Stimulated activated CD4-positive, alpha-beta T cell treated with anti-CD3 and anti-CD28 coated beads, Interleukin-12 subunit alpha, Interleukin-12 subunit beta, amount 100 ng/mL, for 24 hours (primary cell): ENCODE data around the gene SRRT.
"Not testable (repeated sequence)": the region's sequence is repeated elsewhere in the genome, so short reads cannot be mapped to it uniquely, and the experiment has no call there.

ENCODE experiments used
- DNase-seq, 2 experiments: peaks; one replicate each; pipeline ENCODE4 v3.0.0-alpha.2; 2020; ENCODE audit warnings: low read depth in 2 of 2

Gene SRRT

DNA sequence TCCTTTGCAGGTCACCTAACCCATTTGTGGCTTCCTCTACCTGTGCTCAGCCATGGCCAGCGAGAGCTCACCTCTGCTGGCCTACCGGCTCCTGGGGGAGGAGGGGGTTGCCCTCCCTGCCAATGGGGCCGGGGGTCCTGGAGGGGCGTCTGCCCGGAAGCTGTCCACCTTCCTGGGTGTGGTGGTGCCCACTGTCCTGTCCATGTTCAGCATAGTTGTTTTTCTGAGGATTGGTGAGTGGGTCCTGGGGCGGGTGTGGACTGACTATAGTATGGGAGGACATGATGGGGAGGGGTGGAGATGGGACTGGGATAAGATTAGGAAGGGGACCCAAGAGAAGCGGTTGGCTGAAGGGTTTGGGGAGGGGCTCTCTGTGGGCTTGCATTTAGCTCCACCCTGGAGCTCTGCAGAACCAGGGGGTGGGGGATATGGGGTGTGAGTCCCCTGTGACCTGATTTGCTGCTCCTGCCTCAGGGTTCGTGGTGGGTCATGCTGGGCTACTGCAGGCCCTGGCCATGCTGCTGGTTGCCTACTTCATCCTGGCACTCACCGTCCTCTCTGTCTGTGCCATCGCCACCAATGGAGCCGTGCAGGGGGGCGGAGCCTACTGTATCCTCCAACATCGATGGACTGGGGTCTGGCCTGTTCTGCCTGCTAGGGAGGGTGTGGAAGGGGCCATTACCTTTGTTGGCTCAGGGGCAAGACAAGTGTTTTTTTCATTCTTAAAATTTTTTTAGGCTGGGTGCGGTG, 20.6 kb upstream of the SRRT start:
- no peak for DNase-seq

DNA sequence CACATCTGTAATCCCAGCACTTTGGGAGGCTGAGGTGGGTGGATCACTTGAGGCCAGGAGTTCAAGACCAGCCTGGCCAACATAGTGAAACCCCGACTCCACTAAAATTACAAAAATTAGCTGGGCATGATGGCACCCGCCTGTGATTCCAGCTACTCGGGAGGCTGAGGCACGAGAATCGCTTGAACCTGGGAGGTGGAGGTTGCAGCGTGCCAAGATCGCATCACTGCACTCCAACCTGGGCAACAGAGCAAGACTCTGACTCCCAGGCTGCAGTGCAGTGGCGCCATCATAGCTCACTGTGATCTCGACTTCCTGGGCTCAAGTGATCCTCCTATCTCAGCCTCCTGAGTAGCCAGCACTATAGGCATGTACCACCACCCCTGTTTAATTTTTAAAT, 20.0 kb upstream of the SRRT start:
- DNase-seq = not testable (repeated sequence)

DNA sequence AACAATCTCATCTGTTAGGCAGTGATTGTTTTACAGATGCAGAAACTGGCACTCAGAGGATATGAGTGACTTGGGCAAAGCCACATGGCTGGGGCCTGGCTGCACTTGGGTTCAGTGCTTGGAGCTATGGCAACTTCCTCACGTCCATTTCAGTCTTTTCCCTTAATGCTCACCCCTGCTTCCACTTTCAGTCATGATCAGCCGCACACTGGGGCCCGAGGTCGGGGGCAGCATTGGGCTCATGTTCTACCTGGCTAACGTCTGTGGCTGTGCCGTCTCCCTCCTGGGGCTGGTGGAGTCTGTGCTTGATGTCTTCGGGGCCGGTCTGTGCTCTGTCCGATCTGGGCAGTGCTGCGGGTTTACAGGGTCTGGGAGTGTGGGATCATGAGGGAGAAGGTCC, 19.4 kb upstream of the SRRT start:
- no peak for DNase-seq

DNA sequence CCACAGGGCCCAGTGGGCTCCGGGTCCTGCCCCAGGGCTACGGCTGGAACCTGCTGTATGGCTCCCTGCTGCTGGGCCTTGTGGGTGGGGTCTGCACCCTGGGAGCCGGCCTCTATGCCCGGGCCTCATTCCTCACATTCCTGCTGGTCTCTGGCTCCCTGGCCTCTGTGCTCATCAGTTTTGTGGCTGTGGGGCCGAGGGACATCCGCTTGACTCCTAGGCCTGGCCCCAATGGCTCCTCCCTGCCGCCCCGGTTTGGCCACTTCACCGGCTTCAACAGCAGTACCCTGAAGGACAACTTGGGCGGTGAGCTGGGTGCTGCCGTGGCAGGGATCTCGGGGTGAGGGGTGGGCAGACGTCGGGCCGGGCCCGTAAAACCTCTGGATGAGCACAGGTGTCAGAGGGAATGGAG, 18.0 kb upstream of the SRRT start:
- no peak for DNase-seq

DNA sequence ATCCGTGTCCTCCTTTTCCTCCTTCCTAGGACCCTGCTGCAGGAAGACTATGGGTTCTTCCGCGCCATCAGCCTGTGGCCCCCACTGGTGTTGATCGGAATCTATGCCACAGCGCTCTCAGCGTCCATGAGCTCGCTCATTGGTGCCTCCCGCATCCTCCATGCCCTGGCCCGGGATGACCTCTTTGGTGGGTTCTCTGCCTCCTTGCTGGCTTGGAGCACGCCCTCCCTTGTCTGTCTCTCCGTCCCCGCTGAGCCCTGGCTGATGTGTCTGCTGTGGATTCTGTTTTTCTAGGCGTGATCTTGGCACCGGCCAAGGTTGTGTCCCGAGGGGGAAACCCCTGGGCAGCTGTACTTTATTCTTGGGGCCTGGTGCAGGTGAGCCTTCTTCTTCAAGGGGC, 15.0 kb upstream of the SRRT start:
- DNase-seq = no peak

DNA sequence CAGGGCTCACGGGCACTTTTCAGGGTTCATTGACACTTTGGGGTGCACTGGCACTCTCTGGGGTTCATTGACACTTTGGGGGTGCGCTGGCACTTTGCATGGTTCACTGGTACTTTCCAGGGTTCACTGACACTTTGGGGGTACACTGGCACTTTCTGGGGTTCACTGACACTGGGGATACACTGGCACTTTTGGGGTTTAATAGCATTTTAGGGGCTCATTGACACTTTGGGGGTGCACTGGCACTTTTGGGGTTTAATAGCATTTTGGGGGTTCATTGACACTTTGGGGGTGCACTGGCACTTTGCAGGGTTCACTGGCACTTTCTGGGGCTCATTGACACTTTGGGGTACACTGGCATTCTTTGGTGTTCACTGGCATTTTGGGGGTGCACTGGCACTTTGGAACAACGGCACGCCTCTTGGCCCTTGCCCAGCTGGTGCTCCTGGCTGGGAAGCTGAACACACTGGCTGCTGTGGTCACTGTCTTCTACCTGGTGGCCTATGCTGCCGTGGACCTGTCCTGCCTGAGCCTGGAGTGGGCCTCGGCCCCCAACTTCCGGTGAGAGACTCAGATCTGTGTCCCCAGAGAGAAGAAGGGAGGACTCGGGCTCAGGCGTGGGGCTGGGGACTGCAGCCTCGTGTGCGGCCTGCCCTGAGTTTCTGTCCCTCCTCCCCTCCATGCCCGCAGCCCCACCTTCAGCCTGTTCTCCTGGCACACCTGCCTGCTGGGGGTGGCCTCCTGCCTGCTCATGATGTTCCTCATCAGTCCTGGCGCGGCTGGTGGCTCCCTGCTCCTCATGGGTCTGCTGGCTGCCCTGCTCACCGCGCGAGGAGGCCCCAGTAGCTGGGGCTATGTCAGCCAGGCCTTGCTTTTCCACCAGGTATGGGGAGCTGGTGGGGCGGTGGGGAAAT, 13.9 kb upstream of the SRRT start:
- no peak for DNase-seq

DNA sequence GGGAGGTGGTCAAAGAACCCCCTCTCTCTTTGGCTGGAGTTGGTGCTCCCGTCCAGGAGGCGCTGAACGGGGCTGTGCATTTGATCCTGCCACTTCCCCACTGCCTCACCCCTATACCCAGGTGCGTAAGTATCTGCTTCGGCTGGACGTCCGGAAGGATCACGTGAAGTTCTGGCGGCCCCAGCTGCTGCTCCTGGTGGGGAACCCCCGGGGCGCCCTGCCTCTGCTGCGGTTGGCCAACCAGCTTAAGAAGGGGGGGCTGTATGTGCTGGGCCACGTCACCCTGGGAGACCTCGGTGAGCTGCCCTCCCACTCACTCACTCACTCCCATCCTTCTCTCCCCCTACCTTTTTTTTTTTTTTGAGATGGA, 13.3 kb upstream of the SRRT start:
- no peak for DNase-seq

DNA sequence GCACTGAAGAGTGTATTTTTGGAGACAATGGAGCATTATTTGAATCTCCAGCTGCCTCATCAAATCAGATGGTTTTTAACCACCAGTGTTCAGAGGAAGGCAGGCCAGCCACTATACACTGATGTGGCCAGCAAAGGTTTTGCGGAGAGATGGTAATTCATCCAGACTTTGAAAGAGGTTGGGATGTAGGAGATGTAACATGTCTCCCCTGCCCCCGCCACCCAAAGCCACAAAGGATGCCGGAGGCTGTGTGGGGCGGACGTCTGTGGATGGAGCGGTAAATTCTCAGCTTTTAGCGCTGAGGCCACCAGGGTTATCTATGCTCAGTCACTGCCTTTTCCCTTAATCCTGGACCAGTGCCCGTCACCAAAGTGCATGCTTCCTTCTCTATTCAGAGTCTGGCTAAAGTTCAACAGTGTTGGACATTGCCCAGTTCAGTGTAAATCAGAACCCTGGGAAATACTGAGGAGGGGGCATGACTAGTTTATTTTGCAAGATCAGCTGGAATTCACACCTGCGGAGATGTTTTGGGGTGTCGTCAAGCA, 11.4 kb upstream of the SRRT start:
- no peak for DNase-seq

DNA sequence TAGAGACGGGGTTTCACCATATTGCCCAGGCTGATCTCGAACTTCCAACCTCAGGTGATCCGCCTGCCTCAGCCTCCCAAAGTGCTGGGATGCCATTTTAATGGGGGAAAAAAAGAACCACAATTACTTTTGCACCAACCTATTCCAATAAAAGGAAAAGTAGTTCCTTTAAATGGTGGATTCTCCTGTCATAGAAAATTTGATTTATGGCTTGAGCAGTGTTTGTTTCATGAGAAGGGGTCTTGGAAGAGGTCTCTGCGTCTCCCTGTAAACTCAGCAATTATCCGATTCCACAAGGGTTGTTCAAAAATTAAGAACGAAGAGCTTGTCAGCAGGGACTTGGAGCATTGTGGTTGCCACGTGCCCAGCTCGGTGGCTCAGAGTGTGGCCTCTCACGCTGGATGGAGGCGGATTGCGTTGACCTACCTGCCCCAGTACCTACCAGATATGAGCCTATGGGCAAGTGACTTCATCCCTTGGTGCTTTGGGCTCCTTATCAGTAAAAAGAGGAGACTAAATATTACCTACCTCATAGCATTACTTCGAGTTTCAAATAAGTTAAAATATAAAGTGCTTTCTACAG, 10.5 kb upstream of the SRRT start:
- no peak for DNase-seq

DNA sequence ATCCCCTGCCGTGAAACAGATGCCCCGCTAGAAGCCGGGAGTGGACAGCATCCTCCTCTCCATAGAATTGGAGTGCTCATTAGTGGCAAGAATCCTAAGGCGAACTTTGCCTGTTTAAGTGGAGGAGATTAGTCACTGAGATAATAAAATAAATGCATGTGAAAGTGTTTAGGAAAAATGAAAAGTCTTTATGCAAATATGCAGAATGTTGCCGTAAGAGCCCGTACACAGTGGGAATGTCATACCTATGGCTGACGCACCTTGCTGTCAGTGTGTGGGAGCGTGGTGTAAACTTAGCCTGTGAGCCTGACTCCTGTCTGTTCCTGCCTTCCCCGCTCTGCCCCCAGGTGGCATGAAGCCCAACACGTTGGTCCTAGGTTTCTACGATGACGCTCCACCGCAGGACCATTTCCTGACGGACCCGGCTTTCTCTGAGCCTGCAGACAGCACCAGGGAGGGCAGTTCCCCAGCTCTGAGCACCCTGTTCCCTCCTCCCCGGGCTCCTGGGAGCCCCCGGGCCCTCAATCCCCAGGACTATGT, 9.5 kb upstream of the SRRT start:
- DNase-seq = no peak

DNA sequence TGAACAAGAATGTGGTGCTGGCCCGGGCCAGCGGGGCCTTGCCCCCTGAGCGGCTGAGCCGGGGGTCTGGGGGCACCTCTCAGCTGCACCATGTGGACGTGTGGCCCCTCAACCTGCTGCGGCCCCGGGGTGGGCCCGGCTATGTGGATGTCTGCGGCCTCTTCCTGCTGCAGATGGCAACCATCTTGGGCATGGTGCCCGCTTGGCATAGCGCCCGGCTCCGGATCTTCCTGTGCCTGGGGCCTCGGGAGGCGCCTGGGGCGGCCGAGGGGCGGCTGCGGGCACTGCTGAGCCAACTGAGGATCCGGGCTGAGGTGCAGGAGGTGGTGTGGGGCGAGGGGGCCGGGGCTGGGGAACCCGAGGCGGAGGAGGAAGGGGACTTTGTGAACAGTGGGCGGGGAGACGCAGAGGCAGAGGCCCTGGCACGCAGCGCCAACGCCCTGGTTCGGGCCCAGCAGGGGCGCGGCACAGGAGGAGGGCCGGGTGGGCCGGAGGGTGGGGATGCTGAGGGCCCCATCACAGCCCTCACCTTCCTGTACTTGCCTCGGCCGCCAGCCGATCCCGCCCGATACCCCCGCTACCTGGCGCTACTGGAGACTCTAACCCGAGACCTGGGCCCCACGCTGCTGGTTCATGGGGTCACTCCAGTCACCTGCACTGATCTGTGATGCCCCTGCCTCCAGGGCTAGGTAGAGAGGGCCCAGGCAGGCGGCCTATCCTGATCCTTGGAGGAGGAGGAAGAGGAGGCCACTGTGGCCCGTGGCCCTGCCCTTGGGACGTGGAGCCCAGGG, 8.8 kb upstream of the SRRT start:
- DNase-seq = no peak

DNA sequence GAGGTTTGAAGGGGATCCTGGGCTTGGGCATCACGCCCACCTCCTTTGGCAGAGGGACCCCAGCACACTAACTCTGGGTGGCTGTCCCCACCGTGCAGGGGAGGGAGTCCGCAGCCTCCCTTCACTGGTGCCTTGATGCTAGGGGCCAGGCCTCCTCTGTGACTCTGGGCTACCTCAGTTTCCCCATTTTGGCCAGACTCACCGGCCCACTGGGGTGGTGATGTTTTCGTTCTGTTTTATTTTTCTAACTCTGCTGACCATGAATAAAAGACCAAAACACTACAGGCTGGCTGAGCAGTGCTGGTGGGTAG, 8.2 kb upstream of the SRRT start:
- no peak for DNase-seq

DNA sequence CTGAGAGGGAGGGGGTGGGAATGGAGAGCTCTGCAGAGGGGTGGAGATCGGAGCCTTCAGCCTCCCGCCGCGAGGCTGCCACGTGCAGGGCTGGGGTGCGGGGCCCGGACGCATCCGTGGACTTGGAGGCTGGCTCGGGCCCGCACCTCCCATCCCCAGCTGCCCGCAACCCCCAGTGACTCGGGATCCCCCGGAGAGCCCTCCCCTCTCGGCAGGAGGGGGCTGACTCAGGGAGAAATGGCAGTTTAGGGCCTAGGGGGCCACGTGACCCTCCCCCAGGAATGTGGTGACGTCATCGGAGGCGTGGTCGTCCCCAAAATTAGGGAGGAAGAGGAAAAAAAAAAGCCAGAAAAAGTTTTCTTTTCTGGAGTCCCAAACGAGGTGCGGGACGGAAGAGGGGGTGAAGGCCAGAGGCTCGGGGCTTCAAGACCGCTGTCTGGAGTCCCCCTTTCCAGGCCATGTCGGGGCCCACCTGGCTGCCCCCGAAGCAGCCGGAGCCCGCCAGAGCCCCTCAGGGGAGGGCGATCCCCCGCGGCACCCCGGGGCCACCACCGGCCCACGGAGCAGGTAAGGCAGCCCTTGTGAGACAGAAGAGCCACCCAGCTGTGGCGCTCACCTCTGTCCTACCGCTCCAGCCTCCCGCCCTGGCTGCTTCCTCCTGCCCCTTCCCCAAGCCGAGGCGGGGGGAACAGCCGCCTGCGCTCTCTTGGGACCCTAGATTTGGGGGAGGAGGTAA, 7.7 kb upstream of the SRRT start, which contains the start of gene TRIP6:
TRIP6 (plus strand) TSS at position 348 of the 736 bp plus-strand sequence; CDS start at position 459, 111 bp downstream.
- DNase-seq = peak in 1 of 2 experiments; percentile 72

DNA sequence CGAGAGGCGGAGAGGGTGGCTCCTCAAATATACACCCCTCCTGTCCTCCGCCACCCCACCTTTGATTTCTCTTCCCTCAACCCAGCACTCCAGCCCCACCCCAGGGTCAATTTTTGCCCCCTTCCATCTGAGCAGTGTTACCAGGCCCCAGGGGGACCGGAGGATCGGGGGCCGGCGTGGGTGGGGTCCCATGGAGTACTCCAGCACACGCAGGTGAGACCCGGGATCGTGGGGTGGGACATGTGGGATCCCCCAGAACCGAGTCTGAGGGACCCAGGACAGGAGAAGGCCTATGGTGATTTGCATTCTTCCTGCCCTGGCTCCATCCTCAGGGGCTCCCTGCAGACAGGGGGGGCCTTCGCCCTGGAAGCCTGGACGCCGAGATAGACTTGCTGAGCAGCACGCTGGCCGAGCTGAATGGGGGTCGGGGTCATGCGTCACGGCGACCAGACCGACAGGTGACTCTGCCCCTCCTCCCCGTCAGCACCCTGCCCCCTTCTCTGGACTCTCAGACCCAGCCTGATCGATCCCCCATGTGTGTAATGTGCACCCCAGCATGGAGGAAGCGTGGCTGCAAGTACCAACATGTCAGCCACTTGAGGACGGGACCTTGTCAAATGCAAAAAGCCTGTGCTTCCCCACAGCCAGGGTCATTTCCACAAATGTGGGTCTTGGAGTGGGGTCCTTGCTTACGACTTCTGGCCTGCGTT, 7.0 kb upstream of the SRRT start:
- no peak for DNase-seq

DNA sequence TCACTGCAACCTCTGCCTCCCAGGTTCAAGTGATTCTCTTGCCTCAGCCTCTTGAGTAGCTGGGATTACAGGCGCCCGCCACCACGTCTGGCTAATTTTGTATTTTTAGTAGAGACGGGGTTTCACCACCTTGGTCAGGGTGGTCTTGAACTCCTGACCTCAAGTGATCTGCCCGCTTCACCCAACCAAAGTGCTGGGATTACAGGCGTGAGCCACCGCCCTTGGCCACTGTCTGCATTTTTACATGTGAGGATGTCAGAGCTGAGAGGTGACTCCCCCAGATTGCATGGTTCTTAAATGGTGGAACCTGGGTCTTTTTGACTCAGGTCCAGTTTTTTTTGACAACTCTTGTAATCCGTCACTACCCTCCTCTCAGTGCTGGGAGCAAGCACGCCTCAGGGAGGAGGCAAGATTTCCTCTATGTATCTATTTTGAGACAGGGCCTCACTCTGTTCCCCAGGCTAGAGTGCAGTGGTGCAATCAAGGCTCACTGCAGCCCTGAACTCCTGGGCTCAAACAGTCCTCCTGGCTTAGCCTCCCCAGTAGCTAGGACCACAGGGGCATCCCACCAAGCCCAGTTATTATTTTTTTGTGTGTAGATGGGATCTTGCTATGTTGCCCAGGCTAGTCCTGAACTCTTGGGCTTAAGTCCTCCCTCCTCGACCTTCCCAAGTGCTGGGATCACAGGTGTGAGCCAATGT, 1.2 kb upstream of the SRRT start:
- DNase-seq = no peak

DNA sequence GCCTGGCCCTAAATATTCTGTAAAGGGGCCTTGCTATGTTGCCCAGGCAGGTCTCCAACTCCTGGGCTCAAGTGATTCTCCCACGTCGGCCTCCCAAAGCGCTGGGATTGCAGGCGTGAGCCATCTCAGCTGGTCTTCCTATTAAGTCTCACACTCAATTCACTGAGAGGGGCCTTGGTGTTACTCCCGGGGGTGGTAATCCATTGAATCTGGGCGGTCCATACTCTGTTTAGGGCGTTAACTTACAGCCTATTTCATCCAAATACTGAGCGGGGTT, 665 bp upstream of the SRRT start:
- no peak for DNase-seq

DNA sequence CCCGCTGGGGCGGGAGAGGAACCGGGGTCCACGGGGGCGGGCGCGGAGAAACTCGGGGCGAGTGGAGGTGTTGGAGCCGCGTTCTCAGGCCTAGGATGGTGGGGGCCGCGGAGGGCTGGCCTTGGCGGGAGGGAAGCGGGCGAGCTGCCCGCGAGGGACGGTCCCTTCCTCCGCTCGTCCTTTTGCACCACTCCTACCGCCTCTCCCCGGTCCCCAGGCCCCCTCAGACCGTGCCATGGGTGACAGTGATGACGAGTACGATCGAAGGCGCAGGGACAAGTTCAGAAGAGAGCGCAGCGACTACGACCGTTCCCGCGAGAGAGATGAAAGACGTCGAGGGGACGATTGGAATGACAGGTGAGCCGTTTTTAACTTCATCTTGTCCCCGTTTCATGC, 451 bp downstream of the SRRT start:
- DNase-seq = no peak

DNA sequence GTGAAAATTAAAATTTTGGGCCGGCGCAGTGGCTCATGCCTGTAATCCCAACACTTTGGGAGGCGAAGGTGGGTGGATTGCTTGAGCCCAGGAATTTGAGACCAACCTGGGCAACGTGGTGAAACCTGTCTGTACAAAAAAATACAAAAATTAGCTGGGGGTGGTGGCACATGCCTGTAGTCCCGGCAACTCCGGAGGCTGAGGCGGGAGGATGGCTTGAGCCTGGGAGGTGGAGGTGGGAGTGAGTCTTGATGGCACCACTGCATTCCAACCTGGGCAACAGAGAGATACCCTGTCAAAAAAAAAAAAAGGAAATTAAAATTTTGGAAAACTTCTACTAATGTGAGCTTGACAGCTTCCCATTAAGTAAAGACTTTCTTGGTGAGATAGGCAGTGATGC, 3.1 kb downstream of the SRRT start:
- DNase-seq = no peak

DNA sequence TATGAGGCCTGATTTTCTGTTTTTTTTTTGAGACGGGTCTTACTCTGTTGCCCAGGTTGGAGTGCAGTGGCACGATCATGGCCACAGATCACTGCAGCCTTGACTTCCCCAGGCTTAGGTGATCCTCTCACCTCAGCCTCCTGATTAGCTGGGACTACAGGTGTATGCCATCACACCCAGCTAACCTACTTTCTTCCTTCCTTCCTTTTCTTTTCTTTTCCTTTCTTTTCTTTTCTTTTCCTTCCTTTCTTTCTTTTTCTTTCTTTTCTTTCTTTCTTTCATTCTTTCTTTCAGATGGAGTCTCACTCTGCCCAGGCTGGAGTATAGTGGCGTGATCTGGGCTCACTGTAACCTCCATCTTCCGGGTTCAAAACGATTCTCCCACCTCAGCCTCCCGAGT, 3.8 kb downstream of the SRRT start:
- no peak for DNase-seq
